Stimulated activated CD8-positive, alpha-beta memory T cell treated with anti-CD3 and anti-CD28 coated beads, Interleukin-12 subunit alpha, Interleukin-12 subunit beta, amount 100 ng/mL, for 1 hour (primary cell): ENCODE measurements around the gene LRP1.

ENCODE experiments used
- DNase-seq: peaks from one replicate; pipeline ENCODE4 v3.0.0-alpha.2; 2020; ENCODE audit warnings: low read depth

LRP1 gene

DNA sequence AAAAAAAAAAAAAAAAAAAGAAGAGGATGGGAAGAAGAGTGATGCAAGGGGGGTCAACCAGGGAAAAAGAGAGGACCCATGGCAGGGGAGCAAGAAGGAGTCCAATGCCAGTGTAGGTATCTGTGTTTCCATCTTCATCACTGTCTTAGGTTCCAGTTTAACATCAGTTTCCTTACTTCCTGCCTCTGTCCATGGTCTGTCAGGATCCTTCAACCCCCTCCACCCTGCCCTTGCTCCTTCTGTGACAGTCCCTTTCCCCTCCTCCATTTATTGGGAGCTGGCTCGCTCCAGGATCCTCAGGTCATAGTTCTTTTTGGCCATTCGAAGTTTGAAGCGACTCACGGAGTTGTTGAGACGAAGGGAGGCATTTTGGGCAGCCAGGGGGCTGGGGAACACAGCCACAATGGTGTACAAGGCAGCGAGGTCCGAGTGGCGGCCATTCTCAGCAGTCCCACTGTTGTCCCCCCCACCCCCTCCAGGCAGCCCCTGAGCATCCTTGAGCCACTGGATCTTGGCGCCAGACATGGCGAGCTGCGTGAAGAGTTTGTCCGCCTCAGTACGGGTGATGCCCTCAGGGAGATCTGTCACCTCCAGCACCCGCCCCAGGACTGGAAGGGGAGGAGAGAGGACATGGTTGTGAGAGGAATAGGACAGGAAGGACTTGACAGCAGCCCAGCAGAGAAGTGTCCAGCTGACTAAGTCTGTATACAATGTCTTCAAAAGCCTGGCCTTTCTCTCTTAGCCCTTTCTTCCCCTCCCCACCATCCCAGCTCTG is 126.4 kb downstream of the LRP1 start:
- DNase-seq, result no peak

DNA sequence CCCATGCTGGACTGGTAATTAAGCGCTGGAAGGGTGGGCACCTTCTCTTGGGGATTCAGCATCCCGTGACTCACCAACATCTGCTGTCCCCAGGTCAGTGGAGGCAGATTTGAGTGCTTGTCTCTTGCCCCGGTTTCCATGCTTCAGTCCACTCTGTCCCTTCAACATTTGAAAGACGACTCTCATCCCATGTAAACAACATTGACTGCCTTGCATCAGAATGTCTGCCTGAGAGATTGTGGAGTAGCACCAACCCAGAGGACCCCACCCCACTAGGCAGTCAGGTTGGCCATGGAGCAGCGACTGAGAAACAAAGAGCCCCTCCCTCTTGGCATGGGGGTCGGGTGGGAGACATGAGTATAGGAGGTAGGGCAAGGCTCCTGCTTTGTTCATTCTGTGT is 127.6 kb downstream of the LRP1 start:
- DNase-seq, result no peak

DNA sequence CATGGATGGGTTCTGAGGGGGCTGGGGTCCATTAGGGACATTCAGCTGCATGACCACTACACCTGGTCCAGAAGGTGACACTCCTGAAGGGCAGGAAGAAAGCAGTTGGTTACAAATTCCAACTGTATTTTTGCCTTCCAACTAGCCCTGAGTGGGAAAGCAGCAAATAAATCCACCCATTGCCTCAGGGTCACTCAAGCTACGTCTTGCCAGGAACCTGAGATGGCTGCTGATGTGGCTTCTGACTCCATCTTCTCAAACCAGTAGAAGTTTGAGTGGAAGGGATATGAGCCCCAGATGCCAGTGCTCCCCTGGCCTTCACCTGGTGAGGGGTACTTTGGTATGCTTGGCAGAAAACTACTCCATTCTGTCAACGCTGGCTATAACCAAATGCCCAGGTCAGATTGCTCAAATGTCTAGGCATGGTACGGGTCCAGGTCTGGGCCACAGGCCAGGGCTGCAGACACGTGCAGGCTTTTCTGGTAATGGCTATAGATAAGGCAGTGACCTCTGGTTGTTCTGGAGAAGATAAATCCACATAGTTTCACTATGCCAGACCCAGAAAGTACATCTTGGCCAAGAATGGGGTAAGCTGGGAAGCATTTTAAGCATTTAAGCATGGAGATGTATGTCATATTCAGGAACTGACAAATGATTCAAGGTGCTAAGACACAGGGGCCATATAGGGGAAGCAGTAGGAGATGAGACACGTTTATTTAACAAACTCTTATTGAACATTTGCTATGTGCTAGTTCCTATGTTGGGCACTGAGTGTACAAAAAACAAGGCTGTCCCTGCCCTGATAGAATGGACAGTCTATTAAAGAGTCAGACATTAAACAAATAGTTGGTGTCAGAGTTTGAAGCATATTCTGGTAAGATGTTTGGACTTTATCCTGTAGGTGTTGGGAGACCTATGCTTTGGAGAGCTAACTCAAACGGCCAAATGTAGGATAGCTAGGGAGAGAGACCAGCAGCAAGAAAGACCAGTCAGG is 131.0 kb downstream of the LRP1 start:
- no peak for DNase-seq

DNA sequence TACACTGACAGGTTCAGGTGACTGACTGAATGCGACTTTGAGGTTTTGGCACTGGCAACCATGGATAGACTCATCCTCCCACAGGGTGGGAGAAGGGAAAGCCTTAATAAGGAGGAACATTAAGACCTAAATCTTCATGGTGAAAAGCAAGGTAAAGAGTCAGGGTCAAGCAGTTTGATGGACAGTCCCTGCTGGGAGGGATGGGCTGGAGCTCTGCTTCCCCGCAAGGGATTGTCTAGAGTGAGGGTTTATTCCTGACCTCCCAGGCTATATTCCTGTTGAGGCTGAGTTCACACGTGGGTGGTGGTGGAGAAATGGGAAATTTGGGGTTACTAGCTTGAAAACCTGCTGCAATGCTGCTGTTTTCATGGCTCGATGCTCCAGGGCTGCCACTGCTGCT is 132.1 kb downstream of the LRP1 start:
- no peak for DNase-seq

DNA sequence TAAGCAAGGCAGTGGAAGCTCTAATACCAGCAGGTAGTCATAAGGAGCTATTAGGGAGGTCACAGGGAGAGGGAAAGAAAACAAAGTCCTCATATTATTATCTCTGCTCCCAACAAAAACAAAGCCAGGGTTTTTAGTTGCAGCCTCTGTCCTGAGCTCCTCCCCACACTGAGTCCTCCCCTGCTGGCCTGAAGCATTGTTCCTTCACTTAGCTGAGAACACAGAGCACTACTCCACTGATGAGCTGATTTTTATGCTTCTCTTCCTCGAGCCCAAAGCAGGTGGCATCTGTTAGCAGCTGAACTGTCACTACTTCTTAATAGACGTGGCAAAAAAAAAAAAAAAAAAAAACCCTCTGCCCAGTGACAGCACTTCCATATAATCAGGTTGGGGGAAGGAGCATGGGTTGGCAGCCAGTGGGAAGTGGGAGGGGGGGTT is 133.2 kb downstream of the LRP1 start:
- no peak for DNase-seq

DNA sequence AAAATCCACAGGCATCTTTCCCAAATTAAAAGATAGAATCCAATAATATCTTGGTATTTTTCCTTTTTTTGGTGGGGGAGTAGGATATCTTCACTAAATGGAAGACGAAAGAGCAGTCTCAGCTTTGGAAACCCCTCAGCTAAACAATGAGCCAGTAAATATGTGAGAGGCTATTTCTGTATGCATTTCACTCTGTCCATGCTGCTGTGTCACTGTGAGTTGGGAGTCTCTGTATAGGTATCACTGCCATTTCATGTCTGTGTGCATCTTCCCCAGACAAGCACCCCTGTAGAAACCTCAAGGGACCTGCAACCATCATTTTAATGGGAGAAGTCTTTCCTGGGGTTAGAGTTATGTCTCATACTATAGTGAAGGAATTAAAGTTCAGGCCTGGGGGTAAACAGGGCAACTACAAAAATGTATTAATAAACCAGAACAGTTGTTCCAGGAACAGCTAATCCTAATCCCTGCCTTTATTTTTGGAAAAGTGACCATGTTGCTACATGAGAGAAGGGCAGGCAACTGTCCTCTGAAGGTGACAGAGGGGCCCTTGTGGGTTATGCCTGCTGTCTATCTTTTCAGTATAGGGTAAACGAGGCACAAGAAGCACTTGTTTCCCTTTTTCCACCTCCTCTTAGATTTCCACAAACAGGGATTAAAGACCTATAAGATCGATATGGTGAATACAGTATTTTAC is 134.0 kb downstream of the LRP1 start:
- DNase-seq, result no peak
